Spleen (tissue), 11 donors: Measurements from ENCODE around the gene FBXW4. TPM values are rescaled to one million over a fixed set of nuclear protein-coding genes. Genes with fewer than 3 reads are reported as not detected.
A peak's percentile ranks its signal among the peaks of the same experiment; 100 is the strongest.

Source experiments
- DNase-seq: peaks from one replicate; pipeline ENCODE4 v3.0.0-alpha.2; 2020
- H3K27ac ChIP-seq, 8 donors: fragments of 200-600 bp; sonication (generic) in 7 of 8; 1 replicate in 4 of 8; 2 replicates in 4 of 8; pipeline versions ENCODE4 v1.5.0 to v1.8.0; 2016 to 2021; ENCODE audit warnings: inconsistent platforms in 4 of 8, mild to moderate bottlenecking in 4 of 8, moderate library complexity in 1 of 8
- H3K27me3 ChIP-seq, 7 donors: fragments of 200-600 bp; sonication (generic) in 6 of 7; replicated peaks in 1 of 7; 1 replicate in 4 of 7; 2 replicates in 3 of 7; pipeline versions ENCODE4 v1.5.0 to v1.8.0; 2016 to 2021; ENCODE audit warnings: inconsistent platforms in 3 of 7, mild to moderate bottlenecking in 1 of 7
- H3K36me3 ChIP-seq, 6 donors: fragments of 200-600 bp; sonication (generic) in 5 of 6; 1 replicate in 4 of 6; 2 replicates in 2 of 6; pipeline versions ENCODE4 v1.5.0 to v1.8.0; 2016 to 2021; ENCODE audit warnings: inconsistent platforms in 2 of 6
- H3K4me1 ChIP-seq, 6 donors: fragments of 200-600 bp; sonication (generic) in 5 of 6; 1 replicate in 3 of 6; 2 replicates in 3 of 6; pipeline versions ENCODE4 v1.5.0 to v1.8.0; 2016 to 2021; ENCODE audit warnings: inconsistent platforms in 3 of 6
- H3K4me3 ChIP-seq, 8 donors: fragments of 200-600 bp; sonication (generic) in 7 of 8; 1 replicate in 4 of 8; 2 replicates in 4 of 8; pipeline versions ENCODE4 v1.5.0 to v1.8.0; 2016 to 2021; ENCODE audit warnings: inconsistent platforms in 4 of 8, mild to moderate bottlenecking in 4 of 8, moderate library complexity in 2 of 8
- H3K9me3 ChIP-seq, 8 donors: fragments of 200-600 bp; sonication (generic) in 7 of 8; 1 replicate in 4 of 8; 2 replicates in 4 of 8; pipeline versions ENCODE4 v1.5.0 to v1.8.0; 2016 to 2021; ENCODE audit warnings: inconsistent platforms in 4 of 8
- POLR2A ChIP-seq, 3 donors: fragments of 450-650 bp; IDR thresholded peaks; one replicate each; pipeline ENCODE4 v1.5.1; 2017; ENCODE audit warnings: antibody characterized with exemption in 3 of 3, mild to moderate bottlenecking in 1 of 3
- POLR2AphosphoS5 ChIP-seq, 3 donors: sonication (generic); formaldehyde crosslinking; IDR thresholded peaks; one replicate each; pipeline ENCODE4 v1.5.1; 2017; ENCODE audit warnings: antibody characterized with exemption in 3 of 3
- WGBS, 5 donors: extraction: QIAGEN DNeasy Blood & Tissue Kit in 3 of 5; methylation state at CpG; one replicate each; pipeline versions ENCODE4 v1.1.5 to v1.1.7; 2013 to 2018; 5-methylcytosine and 5-hydroxymethylcytosine counted together
- intact Hi-C: fragments of 100-400 bp; cut with DNase I; formaldehyde crosslinking; loops from one replicate; pipeline ENCODE4 v1.15.0; 2023; ENCODE audit warnings: low total_unique reads
- polyA plus RNA-seq, 3 donors: library from polyadenylated mRNA; stranded (reverse); fragments of 200-250 nt; gene quantifications; one replicate each; pipeline ENCODE4 v1.2.1, GENCODE V29; 2013
- total RNA-seq, 7 donors: library from RNA; depleted of rRNA in 3 of 7; stranded (reverse); fragments of >200 nt in 3 of 7; fragmentation: NEBNext Ultra II Directional in 4 of 7; extraction: Animal tissue kit (Norgen Biotek cat#: 25700) in 4 of 7; gene quantifications; one replicate each; pipeline versions ENCODE4 v1.1.0 to v1.2.1, GENCODE V29; 2016 to 2021
- TF ChIP-seq, protein P1 (sequence below), 11 experiments: fragments of 200-600 bp in 7 of 11; fragments of 450-650 bp in 4 of 11; sonication (generic) in 4 of 11; IDR thresholded peaks in 8 of 11; conservative IDR thresholded peaks in 3 of 11; 1 replicate in 7 of 11; 2 replicates in 4 of 11; pipeline versions ENCODE4 v1.4.0 to v1.8.0; 2016 to 2021; ENCODE audit warnings: antibody characterized with exemption in 11 of 11, inconsistent platforms in 4 of 11, mild to moderate bottlenecking in 1 of 11
- donor health status: healthy with polysubstance abuse.
- donor health status: DM: no; HTN: no; CAD: no; lungs with moderate emphysema.
- donor health status: DM: no; HTN: no; CAD: no.
- donor health status: Bipolar disorder and iron deficiency.
- donor health status: healthy.
- donor health status: DM: no; HTN: no; CAD: no.
- donor health status: DM: yes; HTN: yes; CAD: no.

The FBXW4 gene
- total and polyA plus RNA-seq, 10 donors: 24.1 to 78.1 (median 54.8) TPM

DNA sequence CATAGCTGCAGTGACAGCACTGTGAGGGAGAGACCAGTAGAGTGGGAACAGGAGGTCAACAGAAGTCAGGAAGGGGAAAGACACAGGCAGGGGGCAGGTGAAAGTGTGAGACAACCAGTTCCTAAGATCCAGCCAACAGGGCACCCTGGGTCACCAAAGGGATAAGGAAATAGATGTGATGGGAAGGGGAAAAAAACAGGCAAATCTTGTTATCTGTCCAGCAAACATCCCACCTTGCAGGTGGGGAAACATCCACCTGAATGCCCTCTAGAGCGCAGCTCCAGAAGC, 64.4 kb downstream of the FBXW4 start:
- no peak overlapping the region for H3K27ac ChIP-seq
- H3K4me3 ChIP-seq: no peak overlapping the region
- WGBS, 5 donors: 95 to 100% (median 100%) methylated on average over 1 of the region's 1 CpG
- H3K4me1 ChIP-seq: no peaks in the 10 kb centered on the region
- no peaks in the 10 kb centered on the region for H3K9me3 ChIP-seq
- H3K27me3 ChIP-seq: no peaks in the 10 kb centered on the region
- no peak for TF ChIP-seq POLR2A (IDR thresholded peaks at IDR 0.05)
- TF ChIP-seq POLR2AphosphoS5 (IDR thresholded peaks at IDR 0.05): no peak
- TF ChIP-seq, protein P1, sequence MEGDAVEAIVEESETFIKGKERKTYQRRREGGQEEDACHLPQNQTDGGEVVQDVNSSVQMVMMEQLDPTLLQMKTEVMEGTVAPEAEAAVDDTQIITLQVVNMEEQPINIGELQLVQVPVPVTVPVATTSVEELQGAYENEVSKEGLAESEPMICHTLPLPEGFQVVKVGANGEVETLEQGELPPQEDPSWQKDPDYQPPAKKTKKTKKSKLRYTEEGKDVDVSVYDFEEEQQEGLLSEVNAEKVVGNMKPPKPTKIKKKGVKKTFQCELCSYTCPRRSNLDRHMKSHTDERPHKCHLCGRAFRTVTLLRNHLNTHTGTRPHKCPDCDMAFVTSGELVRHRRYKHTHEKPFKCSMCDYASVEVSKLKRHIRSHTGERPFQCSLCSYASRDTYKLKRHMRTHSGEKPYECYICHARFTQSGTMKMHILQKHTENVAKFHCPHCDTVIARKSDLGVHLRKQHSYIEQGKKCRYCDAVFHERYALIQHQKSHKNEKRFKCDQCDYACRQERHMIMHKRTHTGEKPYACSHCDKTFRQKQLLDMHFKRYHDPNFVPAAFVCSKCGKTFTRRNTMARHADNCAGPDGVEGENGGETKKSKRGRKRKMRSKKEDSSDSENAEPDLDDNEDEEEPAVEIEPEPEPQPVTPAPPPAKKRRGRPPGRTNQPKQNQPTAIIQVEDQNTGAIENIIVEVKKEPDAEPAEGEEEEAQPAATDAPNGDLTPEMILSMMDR (IDR thresholded peaks at IDR 0.05 in 8 of 11, conservative IDR thresholded peaks at IDR 0.05 in 3 of 11): no peak
- DNase-seq: no peak
- intact Hi-C loops: no loop called here
- peaks cover 0 to 79% (median 22%) of the 10 kb centered on the region in 6 donors for H3K36me3 ChIP-seq

DNA sequence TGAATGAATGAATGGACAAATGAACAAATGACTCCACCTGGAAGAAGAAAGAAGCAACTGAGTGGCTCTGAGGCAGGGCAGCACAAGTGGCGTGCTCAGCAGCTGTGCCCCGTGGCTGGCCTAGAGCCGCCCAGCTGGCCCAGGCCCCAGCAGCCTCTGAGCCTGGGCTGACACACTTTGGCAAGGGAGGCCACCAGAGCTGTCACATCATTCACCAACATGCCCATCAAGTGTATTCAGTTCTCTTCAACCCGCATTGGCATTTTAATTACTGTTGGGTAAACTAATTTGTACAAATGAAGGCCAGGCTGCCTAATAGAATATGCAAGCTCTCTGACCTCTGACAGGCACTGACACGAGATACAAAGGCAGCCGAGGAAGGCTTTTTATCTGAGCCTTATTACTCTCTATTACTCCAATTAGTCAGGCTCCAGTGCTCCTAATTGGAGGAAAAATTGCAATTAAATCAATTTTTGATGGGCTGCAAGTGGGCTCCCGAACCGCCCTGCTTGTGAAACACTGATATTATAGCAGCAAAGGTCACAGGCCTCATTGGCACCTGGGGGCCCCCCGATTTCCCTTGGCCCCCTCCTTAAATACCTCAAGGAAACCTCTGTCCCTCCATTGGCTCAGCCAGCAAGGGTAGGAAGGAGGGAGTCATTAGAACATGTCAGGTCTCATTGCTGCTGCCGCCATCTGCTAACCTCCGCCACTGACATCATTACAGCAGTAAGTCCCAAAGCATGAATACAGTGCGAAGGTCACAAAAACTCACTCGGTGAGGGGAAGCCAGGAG, 64.9 kb downstream of the FBXW4 start:
- DNase-seq: no peak
- H3K27ac ChIP-seq: no peak overlapping the region
- TF ChIP-seq POLR2AphosphoS5 (IDR thresholded peaks at IDR 0.05): peak in 1 of 3 donors; percentile 35
- TF ChIP-seq POLR2A (IDR thresholded peaks at IDR 0.05): no peak
- TF ChIP-seq, protein P1 (IDR thresholded peaks at IDR 0.05 in 8 of 11, conservative IDR thresholded peaks at IDR 0.05 in 3 of 11): no peak

DNA sequence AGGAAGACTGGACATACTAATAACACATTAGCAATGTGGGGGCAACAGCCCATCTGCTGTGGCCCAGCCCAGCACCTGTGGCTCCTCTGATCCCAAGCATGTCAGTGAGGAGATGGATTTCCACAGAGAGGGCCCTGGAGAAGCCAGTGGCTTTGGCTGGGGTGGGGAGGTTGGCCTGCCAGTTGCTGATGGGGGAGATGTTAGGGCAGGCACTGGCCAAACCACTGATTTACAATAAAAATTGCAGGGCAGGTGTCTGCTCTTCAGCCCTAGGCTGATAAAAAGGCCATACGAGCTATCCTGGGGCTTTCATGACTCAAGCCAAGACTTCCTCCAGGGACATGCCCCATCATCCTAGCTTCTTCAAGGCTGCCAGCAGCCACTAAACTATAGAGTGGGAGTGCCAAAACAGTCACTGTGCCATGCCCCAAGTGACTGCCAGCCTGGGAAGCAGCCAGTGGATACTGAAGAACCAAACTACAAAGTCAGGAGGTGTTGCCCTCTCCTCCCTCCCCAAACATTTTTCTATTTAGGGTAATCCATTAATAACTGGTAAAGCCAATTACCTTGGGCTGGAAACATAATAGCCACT, 69.1 kb downstream of the FBXW4 start:
- H3K4me1 ChIP-seq: no peaks in the 10 kb centered on the region
- intact Hi-C loops: no loop called here
- peaks cover 0 to 100% (median 47%) of the 10 kb centered on the region in 6 donors for H3K36me3 ChIP-seq
- DNase-seq: peak; percentile 41
- H3K27ac ChIP-seq: no peak overlapping the region
- no peaks in the 10 kb centered on the region for H3K9me3 ChIP-seq
- 67 to 93% (median 83%) methylated on average over 1 of the region's 1 CpG for WGBS, 5 donors
- TF ChIP-seq POLR2AphosphoS5 (IDR thresholded peaks at IDR 0.05): no peak
- TF ChIP-seq, protein P1 (IDR thresholded peaks at IDR 0.05 in 8 of 11, conservative IDR thresholded peaks at IDR 0.05 in 3 of 11): no peak
- TF ChIP-seq POLR2A (IDR thresholded peaks at IDR 0.05): no peak
- no peak overlapping the region for H3K4me3 ChIP-seq
- H3K27me3 ChIP-seq: no peaks in the 10 kb centered on the region

More for the DNA sequence above, 64.9 kb downstream of the FBXW4 start:
- peaks cover 0 to 81% (median 25%) of the 10 kb centered on the region in 6 donors for H3K36me3 ChIP-seq
- 93 to 95% (median 94%) methylated on average over 13 of the region's 13 CpGs for WGBS, 5 donors
- intact Hi-C loops: no loop called here
- no peak overlapping the region for H3K4me3 ChIP-seq
- H3K4me1 ChIP-seq: no peaks in the 10 kb centered on the region
- H3K9me3 ChIP-seq: no peaks in the 10 kb centered on the region
- no peaks in the 10 kb centered on the region for H3K27me3 ChIP-seq

DNA sequence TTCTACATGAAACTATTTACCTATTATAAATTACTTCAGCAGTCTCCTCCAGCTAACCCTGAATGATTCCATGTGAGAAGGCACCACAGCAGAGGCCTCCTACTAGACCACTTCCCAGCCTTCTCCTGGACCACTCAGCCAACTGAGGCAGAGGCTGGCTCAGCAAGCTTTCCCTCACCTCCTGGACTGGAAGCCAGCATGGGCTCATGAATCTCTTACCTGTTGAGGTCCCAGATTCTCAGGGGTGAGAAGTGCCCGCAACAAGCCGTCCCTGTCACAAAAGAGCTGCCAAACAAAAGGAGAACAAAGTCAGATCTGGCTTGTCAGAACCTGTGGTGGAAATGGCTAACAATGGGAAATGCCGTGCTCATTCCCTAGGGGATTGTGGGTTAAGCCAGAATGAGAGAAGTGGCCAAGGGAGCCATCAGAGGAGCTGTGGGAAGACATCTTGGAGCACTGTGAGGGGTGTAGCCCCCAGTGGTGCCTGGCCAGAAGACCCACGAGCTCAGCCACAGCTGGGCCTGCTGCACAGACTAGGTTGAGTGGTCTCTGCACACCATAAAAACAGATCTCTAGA, 70.4 kb downstream of the FBXW4 start:
- Histone ChIP-seq H3K4me3 (no peak overlapping the region), H3K4me1 (no peaks in the 10 kb centered on the region), H3K27me3 (no peaks in the 10 kb centered on the region), H3K9me3 (no peaks in the 10 kb centered on the region), H3K27ac (no peak overlapping the region), H3K36me3 (peaks cover 0 to 100% (median 45%) of the 10 kb centered on the region in 6 donors)
- intact Hi-C loops: no loop called here
- TF ChIP-seq POLR2A (IDR thresholded peaks at IDR 0.05) (no peak), POLR2AphosphoS5 (IDR thresholded peaks at IDR 0.05) (no peak)
- TF ChIP-seq, protein P1 (IDR thresholded peaks at IDR 0.05 in 8 of 11, conservative IDR thresholded peaks at IDR 0.05 in 3 of 11): no peak
- DNase-seq: no peak
- 79 to 88% (median 81%) methylated on average over 4 of the region's 4 CpGs for WGBS, 5 donors
